ENCODE measurements around the gene MYO7B. TPM values are rescaled to one million over a fixed set of nuclear protein-coding genes. Genes with fewer than 3 reads are reported as not detected.

MYO7B gene
- total RNA-seq, 1 donor from 2014 or later = 0.44 TPM

DNA sequence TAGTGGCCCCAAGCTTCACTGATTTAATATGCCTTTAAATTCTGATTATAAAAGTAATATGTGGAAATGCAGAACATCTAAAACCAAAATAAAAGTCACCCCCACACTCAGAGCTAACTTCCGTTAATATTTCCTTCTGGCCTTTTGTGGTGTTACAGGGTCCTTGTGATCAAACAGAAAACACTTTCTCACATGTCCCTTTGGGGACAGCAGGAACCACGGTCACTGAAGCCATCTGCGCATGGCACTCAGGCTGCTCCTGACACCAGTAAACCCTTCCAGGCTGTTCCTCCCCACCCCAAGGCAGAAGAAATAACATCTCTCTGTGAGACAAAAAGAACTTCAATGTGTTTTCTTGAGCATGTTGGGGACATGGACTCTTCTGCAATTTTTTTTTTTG lies 85.4 kb downstream of the MYO7B start:
- no peak for TF ChIP-seq CTCF (IDR thresholded peaks at IDR 0.05; ENCODE audit: borderline replicate concordance)
- peaks cover 14% of the 10 kb centered on the region for H3K4me1 ChIP-seq
- H3K27ac ChIP-seq (replicated peaks) = no peak overlapping the region
- no peaks in the 10 kb centered on the region for H3K9me3 ChIP-seq (replicated peaks)
- DNase-seq = no peak
- intact Hi-C loops (cut with micrococcal nuclease) = no loop called here
- peaks cover 23% of the 10 kb centered on the region for H3K27me3 ChIP-seq (ENCODE audit: low read depth)
- H3K4me3 ChIP-seq = no peak overlapping the region
- H3K36me3 ChIP-seq = no peaks in the 10 kb centered on the region

- Histone ChIP-seq H3K9me3 (replicated peaks) (no peaks in the 10 kb centered on the region), H3K4me1 (peaks cover 24% of the 10 kb centered on the region), H3K36me3 (no peaks in the 10 kb centered on the region), H3K27ac (replicated peaks) (no peak overlapping the region), H3K4me3 (no peak overlapping the region), H3K27me3 (ENCODE audit: low read depth) (peaks cover 23% of the 10 kb centered on the region)
- DNase-seq = no peak
- no peak for TF ChIP-seq CTCF (IDR thresholded peaks at IDR 0.05; ENCODE audit: borderline replicate concordance)
- intact Hi-C loops (cut with micrococcal nuclease) = no loop called here
Measured at GRCh38 chr2:127621981-127622431, 86.5 kb downstream of the MYO7B start.

DNA sequence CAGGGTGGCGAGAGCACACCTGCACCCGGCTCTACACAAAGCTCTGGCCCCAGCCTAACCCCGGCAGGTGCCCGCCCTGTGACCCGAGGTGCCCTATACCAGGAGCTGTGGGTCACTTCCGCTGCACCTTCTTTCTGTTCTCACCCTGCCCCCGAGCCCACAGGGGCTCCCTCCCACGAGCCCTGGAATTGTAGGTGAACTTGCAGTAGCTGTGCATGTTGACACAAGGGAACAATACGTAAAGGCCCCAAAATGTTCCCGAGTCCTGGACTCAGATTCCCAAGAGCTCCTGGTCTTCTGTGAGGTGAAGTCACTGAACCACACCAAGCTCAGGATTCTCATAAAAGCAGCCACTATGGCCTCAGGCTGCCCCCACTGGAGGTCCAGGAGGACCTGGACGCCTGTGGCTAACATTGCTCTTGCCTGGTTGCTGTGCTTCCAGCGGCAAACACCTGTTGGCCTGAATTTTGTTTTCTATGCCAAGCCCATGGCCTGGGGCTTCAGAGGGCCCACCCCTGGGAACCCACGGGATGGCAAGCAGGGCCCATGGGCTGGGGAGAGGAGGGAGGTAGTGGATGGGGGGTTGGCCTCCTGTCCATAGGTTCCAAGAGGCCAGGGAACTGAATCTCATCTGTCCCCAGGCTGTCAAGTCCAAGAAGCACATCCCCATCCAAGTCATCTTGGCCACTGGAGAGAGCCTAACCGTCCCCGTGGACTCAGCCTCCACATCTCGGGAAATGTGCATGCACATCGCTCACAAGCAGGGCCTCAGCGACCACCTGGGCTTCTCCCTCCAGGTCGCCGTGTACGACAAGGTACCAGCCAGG lies 87.3 kb downstream of the MYO7B start:
- H3K36me3 ChIP-seq = no peaks in the 10 kb centered on the region
- no peak overlapping the region for H3K4me3 ChIP-seq
- peaks cover 23% of the 10 kb centered on the region for H3K27me3 ChIP-seq (ENCODE audit: low read depth)
- DNase-seq = no peak
- peaks cover 31% of the 10 kb centered on the region for H3K4me1 ChIP-seq
- H3K9me3 ChIP-seq (replicated peaks) = no peaks in the 10 kb centered on the region
- no peak for TF ChIP-seq CTCF (IDR thresholded peaks at IDR 0.05; ENCODE audit: borderline replicate concordance)
- H3K27ac ChIP-seq (replicated peaks) = no peak overlapping the region
- intact Hi-C loops (cut with micrococcal nuclease) = no loop called here

GRCh38 chr2:127623388-127624319 lies 88.2 kb downstream of the MYO7B start:
- intact Hi-C loops (cut with micrococcal nuclease) = no loop called here
- DNase-seq = no peak

More at GRCh38 chr2:127623388-127624319, 88.2 kb downstream of the MYO7B start:
- Histone ChIP-seq H3K9me3 (replicated peaks) (no peaks in the 10 kb centered on the region), H3K4me1 (peaks cover 39% of the 10 kb centered on the region), H3K36me3 (no peaks in the 10 kb centered on the region), H3K27ac (replicated peaks) (no peak overlapping the region), H3K4me3 (no peak overlapping the region), H3K27me3 (ENCODE audit: low read depth) (peaks cover 23% of the 10 kb centered on the region)
- no peak for TF ChIP-seq CTCF (IDR thresholded peaks at IDR 0.05; ENCODE audit: borderline replicate concordance)
